Activated CD4-positive, alpha-beta T cell treated with anti-CD3 and anti-CD28 coated beads, Interleukin-2, amount 50 U/mL, for 16 hours (primary cell): ENCODE measurements around the gene PDLIM5.

Experiments used
- DNase-seq: peaks from one replicate; pipeline ENCODE4 v3.0.0-alpha.2; 2020

Gene PDLIM5

DNA sequence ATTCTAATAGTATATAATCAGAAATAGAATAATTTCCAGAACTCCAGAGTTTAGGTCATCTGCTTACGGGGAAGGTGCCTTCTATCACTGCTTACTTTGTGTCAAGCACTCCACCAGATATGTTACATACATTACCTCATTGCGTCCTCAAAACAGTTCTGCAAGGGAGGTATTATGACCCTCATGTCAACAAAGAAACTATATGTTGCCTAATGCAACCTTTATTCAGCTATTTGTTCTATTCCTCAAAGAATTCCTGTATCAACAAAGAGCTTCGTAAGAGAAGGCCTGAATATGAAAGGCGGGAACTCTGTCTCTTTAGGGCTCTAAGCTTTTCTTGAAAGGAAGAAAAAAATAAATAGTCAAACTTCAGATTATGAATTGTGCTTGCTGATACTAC lies 114.7 kb downstream of the PDLIM5 start:
- no peak for DNase-seq

DNA sequence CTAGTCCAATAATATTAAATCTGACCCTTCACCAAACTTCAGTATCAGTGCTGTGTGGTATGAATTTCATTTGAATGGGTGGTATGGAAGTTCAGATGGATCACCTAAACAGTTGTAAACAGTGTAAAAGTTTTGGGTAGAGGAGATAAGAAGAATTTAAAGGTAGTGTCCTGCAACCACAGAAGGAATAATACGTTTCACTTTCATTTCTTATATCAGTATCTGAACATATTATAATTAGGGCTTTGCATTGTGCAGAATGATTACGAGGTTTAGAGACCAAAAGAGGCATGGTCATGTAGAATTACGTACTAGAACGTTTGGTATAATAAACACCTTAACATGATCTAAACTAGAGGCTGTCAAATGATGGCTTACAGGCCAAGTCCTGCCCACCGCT lies 116.1 kb downstream of the PDLIM5 start:
- no peak for DNase-seq

- DNase-seq, result no peak
Observed at GRCh38 chr4:94570558-94570957, 118.8 kb downstream of the PDLIM5 start.

GRCh38 chr4:94571298-94571697 lies 119.6 kb downstream of the PDLIM5 start:
- no peak for DNase-seq

DNA sequence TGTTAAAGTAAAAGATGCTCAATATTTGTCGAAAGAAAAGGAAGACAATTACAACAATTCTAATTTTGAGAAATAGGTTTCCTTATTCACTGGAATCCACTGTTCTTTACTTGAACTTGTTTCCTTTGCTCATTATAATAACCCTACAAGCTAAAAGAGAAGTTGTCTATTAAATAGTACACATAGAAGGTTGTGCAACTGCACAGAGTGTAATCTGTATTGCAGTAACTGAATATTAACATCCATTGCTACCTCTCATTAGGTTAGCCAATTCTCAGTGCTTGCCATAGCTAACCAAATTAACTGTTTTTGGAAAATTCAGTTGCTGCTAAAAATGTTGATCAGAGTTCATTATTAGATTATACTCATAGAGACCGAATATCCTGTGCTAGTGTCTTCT lies 120.0 kb downstream of the PDLIM5 start:
- DNase-seq, result no peak

GRCh38 chr4:94574050-94574449 lies 122.3 kb downstream of the PDLIM5 start:
- no peak for DNase-seq

GRCh38 chr4:94574616-94575015 lies 122.9 kb downstream of the PDLIM5 start:
- no peak for DNase-seq

DNA sequence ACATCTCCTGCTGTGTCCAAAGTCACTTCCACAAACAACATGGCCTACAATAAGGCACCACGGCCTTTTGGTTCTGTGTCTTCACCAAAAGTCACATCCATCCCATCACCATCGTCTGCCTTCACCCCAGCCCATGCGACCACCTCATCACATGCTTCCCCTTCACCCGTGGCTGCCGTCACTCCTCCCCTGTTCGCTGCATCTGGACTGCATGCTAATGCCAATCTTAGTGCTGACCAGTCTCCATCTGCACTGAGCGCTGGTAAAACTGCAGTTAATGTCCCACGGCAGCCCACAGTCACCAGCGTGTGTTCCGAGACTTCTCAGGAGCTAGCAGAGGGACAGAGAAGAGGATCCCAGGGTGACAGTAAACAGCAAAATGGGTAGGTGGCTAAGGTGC lies 123.9 kb downstream of the PDLIM5 start:
- DNase-seq, result no peak

DNA sequence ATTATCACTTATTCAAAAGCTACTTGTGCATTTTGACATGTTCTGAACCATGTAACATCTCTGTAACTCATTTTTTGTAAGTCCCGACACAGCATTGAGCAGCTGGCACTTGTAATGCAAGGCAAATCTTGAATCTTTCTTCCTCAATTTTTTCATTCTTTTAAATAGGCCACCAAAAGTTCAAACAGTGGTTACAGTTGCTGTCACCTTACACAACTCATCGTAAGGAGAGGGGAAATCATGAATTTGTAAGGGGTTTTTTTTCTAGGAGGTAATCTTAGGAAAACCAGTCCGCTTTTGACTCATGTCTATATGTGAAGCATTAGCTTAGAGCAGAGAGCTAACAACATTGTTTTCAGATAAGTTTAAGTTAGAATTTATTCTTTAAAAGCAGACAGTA lies 124.5 kb downstream of the PDLIM5 start:
- DNase-seq, result no peak

GRCh38 chr4:94577136-94577535 lies 125.4 kb downstream of the PDLIM5 start:
- no peak for DNase-seq

DNA sequence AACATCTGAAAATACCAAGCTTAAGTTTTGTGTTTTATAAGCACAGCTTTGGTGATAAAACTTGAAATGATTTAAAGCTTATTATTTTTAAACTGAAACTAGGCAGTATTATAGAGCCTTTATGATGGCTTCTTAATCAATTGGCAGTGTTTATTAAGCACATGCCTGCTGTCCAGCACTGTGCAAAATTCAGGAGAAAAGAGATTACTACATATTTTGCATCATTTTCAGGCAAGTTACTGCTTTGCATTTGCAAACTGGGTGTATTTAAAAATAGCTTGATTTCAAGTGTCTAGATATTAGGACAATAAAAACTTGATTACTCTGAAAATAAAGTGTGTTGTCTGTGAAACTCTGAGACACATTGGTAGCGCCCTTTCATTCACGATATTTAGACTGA lies 126.5 kb downstream of the PDLIM5 start:
- no peak for DNase-seq

- DNase-seq, result no peak
Observed at GRCh38 chr4:94581766-94582165, 130.0 kb downstream of the PDLIM5 start.

DNA sequence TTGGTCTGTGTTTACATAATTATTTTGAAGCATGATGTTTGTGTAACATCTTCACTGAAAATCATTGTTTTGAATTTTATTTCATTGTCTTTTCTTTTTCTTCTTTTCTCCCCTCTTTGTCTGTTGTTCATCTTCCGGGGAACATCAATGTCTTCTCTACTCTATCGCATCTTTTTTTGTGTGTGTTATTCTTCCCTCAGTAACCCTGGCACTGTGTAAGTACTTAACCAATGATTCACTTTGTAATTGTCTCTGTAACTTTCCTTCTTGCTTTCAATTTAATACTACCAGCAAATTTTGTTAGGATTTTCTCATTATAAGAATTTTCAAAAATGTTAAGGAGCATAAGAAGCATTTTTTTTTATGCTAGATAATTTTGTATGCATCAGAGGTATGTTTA lies 130.8 kb downstream of the PDLIM5 start:
- no peak for DNase-seq

GRCh38 chr4:94583914-94584641 lies 132.3 kb downstream of the PDLIM5 start:
- no peak for DNase-seq

DNA sequence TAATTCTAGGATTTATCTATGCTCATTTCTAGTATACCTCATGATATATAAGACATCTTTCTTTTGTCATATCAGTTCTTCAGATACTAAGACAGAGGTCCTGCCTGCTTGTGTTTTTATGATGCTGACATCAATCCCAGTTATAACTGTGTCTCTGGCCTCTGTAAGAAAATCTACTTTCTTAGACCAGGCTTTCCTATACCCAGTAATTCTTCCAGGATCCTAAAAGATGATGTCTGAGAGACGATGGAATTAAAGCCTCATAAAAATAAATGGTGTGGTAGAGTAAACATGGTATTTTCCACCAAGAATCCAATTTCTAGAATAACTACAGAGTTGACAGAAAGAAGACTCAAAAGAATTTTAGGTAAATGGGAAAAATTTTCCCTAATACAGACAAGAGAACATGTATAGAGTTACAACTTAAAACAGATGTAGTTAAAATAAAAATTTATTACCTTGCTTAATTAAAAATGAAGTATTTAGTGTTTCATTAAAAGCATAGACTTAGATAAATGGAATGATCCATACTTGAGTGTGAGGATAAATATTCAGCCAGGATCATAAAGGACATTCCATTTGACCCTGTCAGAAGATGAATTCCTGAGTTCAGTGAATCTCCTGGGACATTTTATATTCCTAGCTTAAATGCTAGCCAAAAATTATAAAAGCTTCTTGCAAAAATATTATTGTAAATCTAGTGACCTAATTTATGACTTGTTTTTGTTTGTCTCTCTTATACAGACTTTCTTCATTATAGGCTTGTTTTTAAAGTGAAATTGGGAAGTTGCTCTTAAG lies 137.4 kb downstream of the PDLIM5 start:
- DNase-seq, result no peak

GRCh38 chr4:94590493-94590892 lies 138.8 kb downstream of the PDLIM5 start:
- no peak for DNase-seq

GRCh38 chr4:94591289-94591688 lies 139.5 kb downstream of the PDLIM5 start:
- no peak for DNase-seq

DNA sequence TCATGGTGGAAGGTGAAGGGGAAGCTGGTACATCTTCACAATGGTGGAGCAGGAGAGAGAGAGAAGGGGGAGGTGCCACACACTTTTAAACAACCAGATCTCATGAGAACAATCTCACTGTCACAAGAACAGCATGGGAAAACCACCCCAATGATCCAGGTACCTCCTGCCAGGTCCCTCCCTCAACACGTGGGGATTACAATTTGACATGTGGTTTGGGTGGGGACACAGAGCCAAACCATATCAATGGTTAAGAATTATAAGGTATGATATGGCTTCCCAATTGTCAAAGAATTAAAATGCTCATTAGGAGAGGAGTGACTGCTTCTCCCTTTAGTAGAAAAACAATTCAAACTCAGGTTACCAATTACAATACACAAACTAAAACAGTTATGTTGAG lies 143.3 kb downstream of the PDLIM5 start:
- DNase-seq, result no peak

DNA sequence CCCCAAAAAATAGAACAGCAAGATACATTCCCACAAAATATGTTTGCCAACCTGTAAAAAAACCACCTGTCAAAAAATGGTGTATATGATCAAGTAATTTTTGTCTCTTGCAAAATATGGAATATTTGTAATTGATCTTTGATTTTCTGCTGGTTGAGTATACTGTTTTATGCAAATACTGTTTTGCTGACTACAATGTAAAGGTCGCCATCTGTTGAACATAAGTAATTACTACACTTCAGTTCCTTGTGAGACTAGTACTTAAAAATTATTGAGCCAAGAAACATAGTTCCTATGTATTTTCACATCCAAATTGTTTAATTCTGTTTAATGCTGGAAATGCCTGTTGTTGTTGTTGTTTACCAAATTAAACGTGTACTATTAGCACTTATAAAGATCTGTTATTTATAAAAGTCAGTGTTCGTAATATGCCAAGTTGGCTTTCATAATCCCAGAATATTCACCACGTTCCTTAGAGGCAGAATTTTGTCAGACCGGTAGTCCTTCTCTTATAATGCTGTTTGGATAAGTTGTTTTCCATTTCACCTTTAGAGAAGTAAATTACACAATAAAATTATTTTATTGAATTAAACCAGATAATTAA lies 144.2 kb downstream of the PDLIM5 start:
- DNase-seq, result peak; percentile 39

GRCh38 chr4:94598758-94599157 lies 147.0 kb downstream of the PDLIM5 start:
- DNase-seq, result no peak

DNA sequence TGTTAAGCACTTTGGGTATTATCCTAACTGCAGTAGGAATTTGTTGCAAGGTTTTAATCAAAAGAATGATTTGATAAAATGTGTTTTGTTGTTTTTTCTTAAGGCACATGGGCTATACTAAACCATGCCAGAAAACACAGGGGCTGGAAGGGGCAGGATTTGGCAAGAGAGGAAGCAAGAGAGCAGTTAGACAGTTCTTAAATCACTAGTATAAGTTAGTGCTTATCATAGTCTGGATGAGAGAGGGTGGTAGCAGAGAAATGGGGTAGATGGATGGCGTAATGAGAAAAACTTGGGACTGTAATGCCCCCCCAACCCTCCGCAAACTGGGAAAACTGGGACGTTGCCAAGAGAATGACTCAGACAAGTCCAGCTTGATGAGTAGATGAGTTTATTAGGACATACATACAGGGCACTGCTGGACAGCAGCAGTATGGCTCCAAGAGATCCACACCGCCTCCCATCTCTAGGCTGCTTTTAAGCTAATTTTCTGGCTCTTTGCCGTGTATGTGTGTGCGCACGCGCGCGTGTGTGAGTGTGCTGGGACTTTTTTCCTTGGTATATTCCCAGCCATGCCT lies 151.5 kb downstream of the PDLIM5 start:
- DNase-seq, result no peak

- no peak for DNase-seq
Observed at GRCh38 chr4:94605241-94605805, 153.6 kb downstream of the PDLIM5 start.

GRCh38 chr4:94610145-94610544 lies 158.4 kb downstream of the PDLIM5 start:
- no peak for DNase-seq
